Coronary artery (tissue), 2 donors: ENCODE data around the gene PKNOX2.

Source experiments
- DNase-seq: peaks from one replicate; pipeline ENCODE4 v3.0.0-alpha.2; 2017; ENCODE audit warnings: low spot score
- H3K27ac ChIP-seq, 2 donors: fragments of 200-600 bp; sonication (generic); one replicate each; pipeline ENCODE4 v1.5.1; 2016 to 2019
- H3K4me3 ChIP-seq: fragments of 200-600 bp; sonication (generic); 2 replicates; pipeline ENCODE4 v1.5.1; 2016; ENCODE audit warnings: mild to moderate bottlenecking, moderate library complexity
- CTCF ChIP-seq: fragments of 200-600 bp; sonication (generic); IDR thresholded peaks from one replicate; pipeline ENCODE4 v1.5.1; 2019; ENCODE audit warnings: antibody characterized with exemption

Gene PKNOX2

GRCh38 chr11:125129316-125129993 lies 35.1 kb upstream of the PKNOX2 start:
- no peak overlapping the region for H3K4me3 ChIP-seq

GRCh38 chr11:125132071-125132470 lies 32.5 kb upstream of the PKNOX2 start:
- no peak overlapping the region for H3K4me3 ChIP-seq
- H3K27ac ChIP-seq, result no peak overlapping the region
- no peak for TF ChIP-seq CTCF
- no peak for DNase-seq

More at GRCh38 chr11:125129316-125129993, 35.1 kb upstream of the PKNOX2 start:
- H3K27ac ChIP-seq, result no peak overlapping the region
- TF ChIP-seq CTCF, result no peak
- no peak for DNase-seq

- Histone ChIP-seq H3K4me3 (no peak overlapping the region), H3K27ac (no peak overlapping the region)
- no peak for TF ChIP-seq CTCF
- no peak for DNase-seq
Measured at GRCh38 chr11:125132596-125132995, 32.0 kb upstream of the PKNOX2 start.

- no peak for TF ChIP-seq CTCF
- no peak overlapping the region for H3K27ac ChIP-seq
- DNase-seq, result no peak
- no peak overlapping the region for H3K4me3 ChIP-seq
Measured at GRCh38 chr11:125136001-125136400, 28.6 kb upstream of the PKNOX2 start.

GRCh38 chr11:125138966-125139365 lies 25.6 kb upstream of the PKNOX2 start:
- H3K4me3 ChIP-seq, result no peak overlapping the region
- no peak for TF ChIP-seq CTCF
- DNase-seq, result no peak
- no peak overlapping the region for H3K27ac ChIP-seq

GRCh38 chr11:125139778-125140177 lies 24.8 kb upstream of the PKNOX2 start:
- Histone ChIP-seq H3K27ac (no peak overlapping the region), H3K4me3 (no peak overlapping the region)
- DNase-seq, result no peak
- TF ChIP-seq CTCF, result no peak

GRCh38 chr11:125140233-125140632 lies 24.3 kb upstream of the PKNOX2 start:
- no peak for TF ChIP-seq CTCF
- no peak for DNase-seq
- H3K4me3 ChIP-seq, result no peak overlapping the region
- no peak overlapping the region for H3K27ac ChIP-seq
